Measurements from ENCODE around the gene PODNL1.
"Not testable (repeated sequence)": the region's sequence is repeated elsewhere in the genome, so short reads cannot be mapped to it uniquely, and the experiment has no call there.

The PODNL1 gene

GRCh38 chr19:13923194-13923987 lies 14.8 kb downstream of the PODNL1 start:
- no peak for FAIRE-seq

GRCh38 chr19:13922118-13922517 lies 16.1 kb downstream of the PODNL1 start:
- not testable (repeated sequence) for FAIRE-seq

- peak; percentile 89 for FAIRE-seq
Observed at GRCh38 chr19:13920940-13921747, 17.1 kb downstream of the PODNL1 start.

GRCh38 chr19:13920524-13920923 lies 17.7 kb downstream of the PODNL1 start:
- FAIRE-seq, result no peak

- FAIRE-seq, result no peak
Observed at GRCh38 chr19:13918726-13919411, 19.3 kb downstream of the PODNL1 start.

GRCh38 chr19:13917888-13918406 lies 20.3 kb downstream of the PODNL1 start:
- no peak for FAIRE-seq

GRCh38 chr19:13914777-13915176 lies 23.4 kb downstream of the PODNL1 start:
- no peak for FAIRE-seq

GRCh38 chr19:13913352-13913751 lies 24.9 kb downstream of the PODNL1 start:
- no peak for FAIRE-seq

- no peak for FAIRE-seq
Observed at GRCh38 chr19:13909430-13909829, 28.8 kb downstream of the PODNL1 start.

- no peak for FAIRE-seq
Observed at GRCh38 chr19:13908674-13909073, 29.5 kb downstream of the PODNL1 start.

GRCh38 chr19:13906910-13907309 lies 31.3 kb downstream of the PODNL1 start:
- no peak for FAIRE-seq

GRCh38 chr19:13906521-13906904 lies 31.7 kb downstream of the PODNL1 start:
- no peak for FAIRE-seq

GRCh38 chr19:13905634-13906520 lies 32.3 kb downstream of the PODNL1 start, which contains the start of the genes BRME1 and CC2D1A:
BRME1 (minus strand) TSS chr19:13906117; CDS start chr19:13904892, 1,225 bp downstream.
CC2D1A (plus strand) TSS chr19:13906201; CDS start chr19:13906442, 241 bp downstream.
- FAIRE-seq, result no peak

GRCh38 chr19:13902993-13903555 lies 35.1 kb downstream of the PODNL1 start:
- no peak for FAIRE-seq

GRCh38 chr19:13899912-13900584 lies 38.2 kb downstream of the PODNL1 start:
- no peak for FAIRE-seq

GRCh38 chr19:13899393-13899792 lies 38.8 kb downstream of the PODNL1 start:
- FAIRE-seq, result no peak

- peak; percentile 94 for FAIRE-seq
Observed at GRCh38 chr19:13896227-13896626, 42.0 kb downstream of the PODNL1 start.

- no peak for FAIRE-seq
Observed at GRCh38 chr19:13894552-13894951, 43.7 kb downstream of the PODNL1 start.

- no peak for FAIRE-seq
Observed at GRCh38 chr19:13892870-13893269, 45.3 kb downstream of the PODNL1 start.

- no peak for FAIRE-seq
Observed at GRCh38 chr19:13890136-13890535, 48.1 kb downstream of the PODNL1 start.

- FAIRE-seq, result no peak
Observed at GRCh38 chr19:13888281-13888680, 49.9 kb downstream of the PODNL1 start.
